Psoas muscle (tissue), 8 donors: ENCODE results near the gene PRKAG2. TPM values are rescaled to one million over a fixed set of nuclear protein-coding genes. Genes with fewer than 3 reads are reported as not detected.
"Not testable (repeated sequence)": the region's sequence is repeated elsewhere in the genome, so short reads cannot be mapped to it uniquely, and the experiment has no call there.

ENCODE experiments used
- ATAC-seq, 4 donors: fragments of 200-7000 bp; cut with Tn5 transposase; one replicate each; pipeline ENCODE4 v1.9.1; 2020; ENCODE audit warnings: moderate library complexity in 3 of 4, mild to moderate bottlenecking in 2 of 4
- DNase-seq, 2 donors: peaks; one replicate each; pipeline ENCODE4 v3.0.0-alpha.2; 2020
- H3K27ac ChIP-seq: fragments of 200-600 bp; one replicate; pipeline ENCODE4 v1.8.0; 2022
- H3K27me3 ChIP-seq, 3 donors: fragments of 200-600 bp in 1 of 3; one replicate each; pipeline versions ENCODE4 v1.6.1 to v1.8.0; 2013 to 2022; ENCODE audit warnings: low read length in 2 of 3, mild to moderate bottlenecking in 2 of 3, moderate library complexity in 1 of 3; ENCODE audit not compliant: insufficient read depth in 3 of 3
- H3K36me3 ChIP-seq, 2 donors: fragments of 200-600 bp in 1 of 2; one replicate each; pipeline versions ENCODE4 v1.6.1 to v1.8.0; 2013 to 2022; ENCODE audit warnings: low read depth in 1 of 2, mild to moderate bottlenecking in 1 of 2, moderate library complexity in 1 of 2; ENCODE audit not compliant: insufficient read depth in 1 of 2
- H3K4me1 ChIP-seq: fragments of 200-600 bp; one replicate; pipeline ENCODE4 v1.8.0; 2022
- H3K4me3 ChIP-seq: fragments of 200-600 bp; one replicate; pipeline ENCODE4 v1.8.0; 2022; ENCODE audit warnings: mild to moderate bottlenecking
- H3K9me3 ChIP-seq: fragments of 200-600 bp; one replicate; pipeline ENCODE4 v1.8.0; 2022
- WGBS, 3 donors: extraction: QIAGEN DNeasy Blood & Tissue Kit; methylation state at CpG; one replicate each; pipeline versions ENCODE4 v1.1.6 to v1.1.7; 2013; 5-methylcytosine and 5-hydroxymethylcytosine counted together
- intact Hi-C, 2 donors: fragments of 100-400 bp; cut with DNase I; formaldehyde crosslinking; loops; one replicate each; pipeline versions ENCODE4 v1.11.0 to v1.14.2; 2022
- polyA plus RNA-seq, 3 donors: library from polyadenylated mRNA; stranded (reverse); fragments of 200-250 nt; gene quantifications; one replicate each; pipeline ENCODE4 v1.2.3, GENCODE V29; 2013
- total RNA-seq, 4 donors: library from RNA; stranded (reverse); fragmentation: NEBNext Ultra II Directional in 2 of 4; extraction: Animal tissue kit (Norgen Biotek cat#: 25700) in 2 of 4; gene quantifications; one replicate each; pipeline versions ENCODE4 v1.2.1 to v1.2.4, GENCODE V29; 2021 to 2023
- TF ChIP-seq, protein P1 (sequence below): fragments of 200-600 bp; IDR thresholded peaks from one replicate; pipeline ENCODE4 v1.8.0; 2022; ENCODE audit warnings: antibody characterized with exemption
- donor health status: healthy with polysubstance abuse.
- donor health status: DM: no; HTN: no; CAD: no; lungs with moderate emphysema.
- donor health status: Bipolar disorder and iron deficiency.
- donor health status: healthy.
- donor health status: DM: yes; HTN: yes; CAD: no.
- donor health status: DM: no; HTN: no; CAD: no.
- donor health status: DM: no; HTN: no; CAD: no.
- donor health status: DM: yes; HTN: yes; CAD: no.

PRKAG2 gene
- total and polyA plus RNA-seq, 7 donors, result 9.3 to 143 (median 19.8) TPM

GRCh38 chr7:151784853-151785680 is 91.8 kb downstream of the PRKAG2 start:
- DNase-seq, result peak in 1 of 2 donors; percentile 40
- ATAC-seq, result no peak
- 87 to 92% (median 90%) methylated on average over 21 of the region's 21 CpGs for WGBS, 3 donors

GRCh38 chr7:151783958-151784575 is 92.8 kb downstream of the PRKAG2 start:
- Histone ChIP-seq H3K36me3 (no peaks in the 10 kb centered on the region), H3K9me3 (no peaks in the 10 kb centered on the region), H3K4me1 (peaks cover 8% of the 10 kb centered on the region), H3K27ac (no peak overlapping the region), H3K27me3 (no peaks in the 10 kb centered on the region), H3K4me3 (no peak overlapping the region)
- ATAC-seq (no peak), DNase-seq (peak in 1 of 2 donors; percentile 45)
- 94 to 97% (median 95%) methylated on average over 18 of the region's 18 CpGs for WGBS, 3 donors
- intact Hi-C loops, result loop anchor here in 1 of 2 donors (5.0 kb wide), 1 partner anchor 88 kb away; no protein-coding TSS in a partner anchor
- TF ChIP-seq, protein P1, sequence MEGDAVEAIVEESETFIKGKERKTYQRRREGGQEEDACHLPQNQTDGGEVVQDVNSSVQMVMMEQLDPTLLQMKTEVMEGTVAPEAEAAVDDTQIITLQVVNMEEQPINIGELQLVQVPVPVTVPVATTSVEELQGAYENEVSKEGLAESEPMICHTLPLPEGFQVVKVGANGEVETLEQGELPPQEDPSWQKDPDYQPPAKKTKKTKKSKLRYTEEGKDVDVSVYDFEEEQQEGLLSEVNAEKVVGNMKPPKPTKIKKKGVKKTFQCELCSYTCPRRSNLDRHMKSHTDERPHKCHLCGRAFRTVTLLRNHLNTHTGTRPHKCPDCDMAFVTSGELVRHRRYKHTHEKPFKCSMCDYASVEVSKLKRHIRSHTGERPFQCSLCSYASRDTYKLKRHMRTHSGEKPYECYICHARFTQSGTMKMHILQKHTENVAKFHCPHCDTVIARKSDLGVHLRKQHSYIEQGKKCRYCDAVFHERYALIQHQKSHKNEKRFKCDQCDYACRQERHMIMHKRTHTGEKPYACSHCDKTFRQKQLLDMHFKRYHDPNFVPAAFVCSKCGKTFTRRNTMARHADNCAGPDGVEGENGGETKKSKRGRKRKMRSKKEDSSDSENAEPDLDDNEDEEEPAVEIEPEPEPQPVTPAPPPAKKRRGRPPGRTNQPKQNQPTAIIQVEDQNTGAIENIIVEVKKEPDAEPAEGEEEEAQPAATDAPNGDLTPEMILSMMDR, result no peak

More at GRCh38 chr7:151784853-151785680, 91.8 kb downstream of the PRKAG2 start:
- Histone ChIP-seq H3K36me3 (no peaks in the 10 kb centered on the region), H3K27ac (no peak overlapping the region), H3K27me3 (no peaks in the 10 kb centered on the region), H3K4me3 (no peak overlapping the region), H3K4me1 (peaks cover 8% of the 10 kb centered on the region), H3K9me3 (no peaks in the 10 kb centered on the region)
- TF ChIP-seq, protein P1, result no peak
- intact Hi-C loops, result loop anchor here (5.0 kb wide), 2 partner anchors 87 to 152 kb away; no protein-coding TSS in a partner anchor

GRCh38 chr7:151782598-151783448 is 94.1 kb downstream of the PRKAG2 start:
- H3K4me1 ChIP-seq, result peaks cover 8% of the 10 kb centered on the region
- intact Hi-C loops, result loop anchor here in 1 of 2 donors (5.0 kb wide), 1 partner anchor 89 kb away; no protein-coding TSS in a partner anchor
- no peaks in the 10 kb centered on the region for H3K27me3 ChIP-seq
- no peaks in the 10 kb centered on the region for H3K9me3 ChIP-seq
- no peaks in the 10 kb centered on the region for H3K36me3 ChIP-seq
- no peak overlapping the region for H3K27ac ChIP-seq
- DNase-seq (peak; percentile 81 to 87), ATAC-seq (peak; percentile 83 to 92 (median 89))
- TF ChIP-seq, protein P1, result peak; percentile 85
- peak overlapping the region; percentile 53 for H3K4me3 ChIP-seq
- 10 to 12% (median 12%) methylated on average over 54 to 55 of the region's 55 CpGs for WGBS, 3 donors

DNA sequence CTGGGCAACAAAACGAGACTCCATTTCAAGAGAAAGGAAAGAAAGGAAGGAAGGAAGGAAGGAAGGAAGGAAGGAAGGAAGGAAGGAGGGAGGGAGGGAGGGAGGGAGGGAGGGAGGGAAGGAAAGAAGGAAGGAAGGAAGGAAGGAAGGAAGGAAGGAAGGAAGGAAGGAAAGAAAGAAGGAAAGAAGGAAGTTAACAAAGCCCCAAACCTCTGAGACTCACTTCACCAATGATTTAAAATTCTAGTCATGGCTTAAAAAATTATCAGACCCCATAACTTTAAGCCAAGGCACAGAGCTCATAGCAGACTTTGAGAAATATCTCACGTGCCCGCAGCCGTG is 94.7 kb downstream of the PRKAG2 start:
- WGBS, 3 donors, result 84 to 87% (median 85%) methylated on average over 4 of the region's 4 CpGs
- intact Hi-C loops, result loop anchor here in 1 of 2 donors (5.0 kb wide), 1 partner anchor 90 kb away; no protein-coding TSS in a partner anchor
- not testable (repeated sequence) for H3K36me3 ChIP-seq, H3K27ac ChIP-seq, H3K9me3 ChIP-seq, H3K4me1 ChIP-seq, DNase-seq, ATAC-seq, H3K27me3 ChIP-seq, H3K4me3 ChIP-seq
